ENCODE measurements around the gene IGSF6. TPM values are rescaled to one million over a fixed set of nuclear protein-coding genes. Genes with fewer than 3 reads are reported as not detected.

Gene IGSF6
- total RNA-seq, 1 experiment from 2014 or later = 0.23 TPM

DNA sequence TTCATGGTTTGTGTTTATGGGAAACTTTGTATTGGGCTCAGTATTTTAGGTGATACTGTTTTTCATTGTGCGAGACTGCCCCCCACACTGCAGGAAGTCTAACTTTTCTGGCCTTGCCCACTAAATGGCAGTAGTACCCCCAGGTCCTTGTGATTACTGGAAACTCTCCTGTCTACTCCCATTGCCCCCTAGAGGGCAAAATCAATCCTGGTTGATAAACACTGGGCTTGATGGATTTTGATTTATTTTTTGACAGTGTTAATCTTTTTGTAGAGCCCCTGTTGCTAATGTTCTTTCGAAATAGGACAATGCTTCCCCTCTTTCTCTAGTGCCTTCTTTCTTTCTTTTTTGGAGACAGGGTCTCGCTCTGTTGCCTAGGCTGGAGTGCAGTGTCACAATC, 37.5 kb downstream of the IGSF6 start:
- Histone ChIP-seq H3K36me3 (ENCODE audit: control insufficient read depth, insufficient read depth, low read length) (no peaks in the 10 kb centered on the region), H3K27me3 (ENCODE audit: control insufficient read depth, insufficient read depth, low read length) (no peaks in the 10 kb centered on the region), H3K27ac (ENCODE audit: low read length) (no peak overlapping the region), H3K4me3 (ENCODE audit: low read depth in 2 of 2, low read length in 2 of 2) (no peak overlapping the region), H3K4me1 (ENCODE audit: control insufficient read depth, insufficient read depth, low read length) (peaks cover 11% of the 10 kb centered on the region; the same call in 1 of the 2 replicates), H3K9me3 (ENCODE audit: control insufficient read depth, insufficient read depth, low read depth, low read length) (no peaks in the 10 kb centered on the region)
- DNase-seq (ENCODE audit: low read depth, low spot score) (no peak), ATAC-seq (no peak)
- no peak for TF ChIP-seq POLR2AphosphoS5 (IDR thresholded peaks at IDR 0.05; ENCODE audit: low read depth, low read length)
- TF ChIP-seq TCF7L2 (IDR thresholded peaks at IDR 0.05; ENCODE audit: low read depth, low read length) = no peak
- TF ChIP-seq SIN3A (IDR thresholded peaks at IDR 0.05; ENCODE audit: borderline replicate concordance, insufficient read depth, low read depth, low read length) = no peak
- TF ChIP-seq, protein P1, sequence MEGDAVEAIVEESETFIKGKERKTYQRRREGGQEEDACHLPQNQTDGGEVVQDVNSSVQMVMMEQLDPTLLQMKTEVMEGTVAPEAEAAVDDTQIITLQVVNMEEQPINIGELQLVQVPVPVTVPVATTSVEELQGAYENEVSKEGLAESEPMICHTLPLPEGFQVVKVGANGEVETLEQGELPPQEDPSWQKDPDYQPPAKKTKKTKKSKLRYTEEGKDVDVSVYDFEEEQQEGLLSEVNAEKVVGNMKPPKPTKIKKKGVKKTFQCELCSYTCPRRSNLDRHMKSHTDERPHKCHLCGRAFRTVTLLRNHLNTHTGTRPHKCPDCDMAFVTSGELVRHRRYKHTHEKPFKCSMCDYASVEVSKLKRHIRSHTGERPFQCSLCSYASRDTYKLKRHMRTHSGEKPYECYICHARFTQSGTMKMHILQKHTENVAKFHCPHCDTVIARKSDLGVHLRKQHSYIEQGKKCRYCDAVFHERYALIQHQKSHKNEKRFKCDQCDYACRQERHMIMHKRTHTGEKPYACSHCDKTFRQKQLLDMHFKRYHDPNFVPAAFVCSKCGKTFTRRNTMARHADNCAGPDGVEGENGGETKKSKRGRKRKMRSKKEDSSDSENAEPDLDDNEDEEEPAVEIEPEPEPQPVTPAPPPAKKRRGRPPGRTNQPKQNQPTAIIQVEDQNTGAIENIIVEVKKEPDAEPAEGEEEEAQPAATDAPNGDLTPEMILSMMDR (IDR thresholded peaks at IDR 0.05) = no peak; the same call in none of the 2 replicates
- TF ChIP-seq, protein P2, sequence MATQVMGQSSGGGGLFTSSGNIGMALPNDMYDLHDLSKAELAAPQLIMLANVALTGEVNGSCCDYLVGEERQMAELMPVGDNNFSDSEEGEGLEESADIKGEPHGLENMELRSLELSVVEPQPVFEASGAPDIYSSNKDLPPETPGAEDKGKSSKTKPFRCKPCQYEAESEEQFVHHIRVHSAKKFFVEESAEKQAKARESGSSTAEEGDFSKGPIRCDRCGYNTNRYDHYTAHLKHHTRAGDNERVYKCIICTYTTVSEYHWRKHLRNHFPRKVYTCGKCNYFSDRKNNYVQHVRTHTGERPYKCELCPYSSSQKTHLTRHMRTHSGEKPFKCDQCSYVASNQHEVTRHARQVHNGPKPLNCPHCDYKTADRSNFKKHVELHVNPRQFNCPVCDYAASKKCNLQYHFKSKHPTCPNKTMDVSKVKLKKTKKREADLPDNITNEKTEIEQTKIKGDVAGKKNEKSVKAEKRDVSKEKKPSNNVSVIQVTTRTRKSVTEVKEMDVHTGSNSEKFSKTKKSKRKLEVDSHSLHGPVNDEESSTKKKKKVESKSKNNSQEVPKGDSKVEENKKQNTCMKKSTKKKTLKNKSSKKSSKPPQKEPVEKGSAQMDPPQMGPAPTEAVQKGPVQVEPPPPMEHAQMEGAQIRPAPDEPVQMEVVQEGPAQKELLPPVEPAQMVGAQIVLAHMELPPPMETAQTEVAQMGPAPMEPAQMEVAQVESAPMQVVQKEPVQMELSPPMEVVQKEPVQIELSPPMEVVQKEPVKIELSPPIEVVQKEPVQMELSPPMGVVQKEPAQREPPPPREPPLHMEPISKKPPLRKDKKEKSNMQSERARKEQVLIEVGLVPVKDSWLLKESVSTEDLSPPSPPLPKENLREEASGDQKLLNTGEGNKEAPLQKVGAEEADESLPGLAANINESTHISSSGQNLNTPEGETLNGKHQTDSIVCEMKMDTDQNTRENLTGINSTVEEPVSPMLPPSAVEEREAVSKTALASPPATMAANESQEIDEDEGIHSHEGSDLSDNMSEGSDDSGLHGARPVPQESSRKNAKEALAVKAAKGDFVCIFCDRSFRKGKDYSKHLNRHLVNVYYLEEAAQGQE (IDR thresholded peaks at IDR 0.05; ENCODE audit: insufficient read depth in 1 of 2, low read depth in 2 of 2, low read length in 1 of 2) = no peak
- in situ Hi-C loops (cut with HindIII; ENCODE audit: low pct_unique_long_range_greater_than_20kb, low sequenced_read_pairs) = no loop called here
- ChIA-PET CTCF (no interaction called here), POLR2A (no interaction called here)
- intact Hi-C loops (cut with micrococcal nuclease; ENCODE audit: unreplicated experiment) = no loop called here
- no TSS peak for BruUV-seq (replicated peaks)

DNA sequence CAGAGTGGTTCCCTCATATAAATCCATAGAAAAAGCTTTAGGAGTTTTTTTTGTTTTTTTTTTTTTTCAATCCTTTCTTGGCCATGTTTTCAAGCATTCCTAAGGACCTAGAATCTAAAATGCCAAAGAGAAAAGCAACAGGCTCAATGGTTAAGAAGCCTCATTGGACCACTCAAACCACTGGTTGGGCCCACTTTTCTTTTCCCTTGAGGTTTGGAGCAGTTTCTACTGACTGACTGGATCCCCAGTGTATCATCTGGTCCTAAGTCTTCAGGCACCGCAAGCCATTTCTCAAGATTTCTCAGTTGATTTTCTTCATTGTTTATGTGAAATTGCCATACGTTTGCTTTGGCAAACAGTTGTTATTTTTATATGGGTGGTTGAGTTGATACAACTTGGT, 38.6 kb downstream of the IGSF6 start:
- no TSS peak for BruUV-seq (replicated peaks)
- intact Hi-C loops (cut with micrococcal nuclease; ENCODE audit: unreplicated experiment) = no loop called here
- ChIA-PET CTCF (no interaction called here), POLR2A (no interaction called here)
- ATAC-seq (no peak), DNase-seq (ENCODE audit: low read depth, low spot score) (no peak)
- TF ChIP-seq, protein P1 (IDR thresholded peaks at IDR 0.05) = no peak
- no peak for TF ChIP-seq POLR2AphosphoS5 (IDR thresholded peaks at IDR 0.05; ENCODE audit: low read depth, low read length)
- no peak for TF ChIP-seq TCF7L2 (IDR thresholded peaks at IDR 0.05; ENCODE audit: low read depth, low read length)
- TF ChIP-seq SIN3A (IDR thresholded peaks at IDR 0.05; ENCODE audit: borderline replicate concordance, insufficient read depth, low read depth, low read length) = no peak
- TF ChIP-seq, protein P2 (IDR thresholded peaks at IDR 0.05; ENCODE audit: insufficient read depth in 1 of 2, low read depth in 2 of 2, low read length in 1 of 2) = no peak
- in situ Hi-C loops (cut with HindIII; ENCODE audit: low pct_unique_long_range_greater_than_20kb, low sequenced_read_pairs) = no loop called here
- Histone ChIP-seq H3K4me3 (ENCODE audit: low read depth in 2 of 2, low read length in 2 of 2) (no peak overlapping the region), H3K27ac (ENCODE audit: low read length) (no peak overlapping the region), H3K4me1 (ENCODE audit: control insufficient read depth, insufficient read depth, low read length) (peaks cover 11% of the 10 kb centered on the region; the same call in 1 of the 2 replicates), H3K27me3 (ENCODE audit: control insufficient read depth, insufficient read depth, low read length) (no peaks in the 10 kb centered on the region), H3K9me3 (ENCODE audit: control insufficient read depth, insufficient read depth, low read depth, low read length) (no peaks in the 10 kb centered on the region), H3K36me3 (ENCODE audit: control insufficient read depth, insufficient read depth, low read length) (no peaks in the 10 kb centered on the region)

Data from Panc1 (cell line).